PC-3 (cell line): ENCODE data around the gene CHTF18. TPM values are rescaled to one million over a fixed set of nuclear protein-coding genes. Genes with fewer than 3 reads are reported as not detected.

ENCODE experiments used
- ATAC-seq: fragments of 200-7000 bp; cut with Tn5 transposase; 2 replicates; pipeline ENCODE4 v1.9.1; 2020; ENCODE audit warnings: mild to moderate bottlenecking, moderate library complexity
- BruUV-seq: library from RNA; stranded (reverse); fragments of 400-500 nt; replicated peaks from 2 replicates; lab custom pipeline; 2021; lab: Mats Ljungman, UMichigan
- CTCF ChIA-PET: fragments of 300-600 bp; sonication (Branson Sonifier 250); formaldehyde crosslinking; loops from one replicate; lab custom pipeline; 2022; ENCODE audit warnings: antibody characterized with exemption; lab: Charles Lee
- POLR2A ChIA-PET: fragments of 300-600 bp; sonication (Branson Sonifier 250); formaldehyde crosslinking; loops from one replicate; lab custom pipeline; 2022; ENCODE audit warnings: antibody characterized with exemption; ENCODE audit not compliant: unreplicated experiment; lab: Charles Lee
- DNase-seq: peaks from one replicate; pipeline ENCODE4 v3.0.0-alpha.2; 2015
- H2AFZ ChIP-seq: fragments of 300-600 bp; sonication (generic); 2 replicates; pipeline ENCODE4 v1.6.0; 2016; ENCODE audit warnings: antibody characterized with exemption, low read length
- H3F3A ChIP-seq: fragments of 300-600 bp; sonication (generic); one replicate; pipeline ENCODE4 v1.6.0; 2017; ENCODE audit warnings: antibody characterized with exemption, low read length, control low read depth, mild to moderate bottlenecking; ENCODE audit not compliant: unreplicated experiment
- H3K27ac ChIP-seq: fragments of 300-600 bp; sonication (generic); 2 replicates; pipeline ENCODE4 v1.5.1; 2016; ENCODE audit warnings: mild to moderate bottlenecking, low read length
- H3K27me3 ChIP-seq: fragments of 300-600 bp; sonication (generic); 2 replicates; pipeline ENCODE4 v1.6.1; 2016; ENCODE audit warnings: low read length, mixed read lengths
- H3K36me3 ChIP-seq: fragments of 300-600 bp; sonication (generic); 2 replicates; pipeline ENCODE4 v1.6.1; 2016; ENCODE audit warnings: low read depth, mixed run types, low read length, mixed read lengths
- H3K4me1 ChIP-seq: fragments of 300-600 bp; sonication (generic); 2 replicates; pipeline ENCODE4 v1.5.1; 2016; ENCODE audit warnings: low read length; ENCODE audit not compliant: insufficient read depth
- H3K4me2 ChIP-seq: fragments of 300-600 bp; sonication (generic); 2 replicates; pipeline ENCODE4 v1.6.0; 2016; ENCODE audit warnings: low read length
- H3K4me3 ChIP-seq: fragments of 300-600 bp; sonication (generic); 2 replicates; pipeline ENCODE4 v1.5.1; 2016; ENCODE audit warnings: mild to moderate bottlenecking, low read length, mixed read lengths
- H3K79me2 ChIP-seq: fragments of 300-600 bp; sonication (generic); 2 replicates; pipeline ENCODE4 v1.6.1; 2017; ENCODE audit warnings: low read length, mixed read lengths
- H3K9ac ChIP-seq: fragments of 300-600 bp; sonication (generic); 2 replicates; pipeline ENCODE4 v1.6.0; 2016; ENCODE audit warnings: mild to moderate bottlenecking, low read length
- H3K9me2 ChIP-seq: fragments of 300-600 bp; sonication (generic); replicated peaks from 2 replicates; pipeline ENCODE4 v1.6.1; 2016; ENCODE audit warnings: mixed run types, low read length, mixed read lengths
- H3K9me3 ChIP-seq: fragments of 300-600 bp; sonication (generic); 2 replicates; pipeline ENCODE4 v1.6.1; 2016; ENCODE audit warnings: low read length, mixed read lengths
- H4K20me1 ChIP-seq: fragments of 300-600 bp; sonication (generic); 2 replicates; pipeline ENCODE4 v1.6.1; 2016; ENCODE audit warnings: low read length, mixed read lengths
- EZH2 ChIP-seq: fragments of 300-600 bp; sonication (generic); IDR thresholded peaks from one replicate; pipeline ENCODE4 v1.6.1; 2017; ENCODE audit warnings: antibody characterized with exemption, mild to moderate bottlenecking, low read length; ENCODE audit not compliant: unreplicated experiment
- EZH2phosphoT487 ChIP-seq: fragments of 300-600 bp; sonication (generic); IDR thresholded peaks from 2 replicates; pipeline ENCODE4 v1.6.1; 2018; ENCODE audit warnings: mild to moderate bottlenecking, antibody characterized with exemption, low read length, borderline replicate concordance
- intact Hi-C: fragments of 100-400 bp; cut with micrococcal nuclease; formaldehyde crosslinking; loops from 2 replicates; pipeline ENCODE4 v1.9.0; 2023
- total RNA-seq: library from RNA; depleted of rRNA; stranded (reverse); fragments of >200 nt; gene quantifications from 2 replicates; pipeline ENCODE4 v1.2.3, GENCODE V29; 2014
- TF ChIP-seq, protein P1 (sequence below): fragments of 300-600 bp; sonication (generic); conservative IDR thresholded peaks from 2 replicates; pipeline ENCODE4 v1.5.1; 2017; ENCODE audit warnings: antibody characterized with exemption, low read depth, mild to moderate bottlenecking, low read length

Gene CHTF18
- total RNA-seq, 1 experiment from 2014 or later = 79.0 TPM

DNA sequence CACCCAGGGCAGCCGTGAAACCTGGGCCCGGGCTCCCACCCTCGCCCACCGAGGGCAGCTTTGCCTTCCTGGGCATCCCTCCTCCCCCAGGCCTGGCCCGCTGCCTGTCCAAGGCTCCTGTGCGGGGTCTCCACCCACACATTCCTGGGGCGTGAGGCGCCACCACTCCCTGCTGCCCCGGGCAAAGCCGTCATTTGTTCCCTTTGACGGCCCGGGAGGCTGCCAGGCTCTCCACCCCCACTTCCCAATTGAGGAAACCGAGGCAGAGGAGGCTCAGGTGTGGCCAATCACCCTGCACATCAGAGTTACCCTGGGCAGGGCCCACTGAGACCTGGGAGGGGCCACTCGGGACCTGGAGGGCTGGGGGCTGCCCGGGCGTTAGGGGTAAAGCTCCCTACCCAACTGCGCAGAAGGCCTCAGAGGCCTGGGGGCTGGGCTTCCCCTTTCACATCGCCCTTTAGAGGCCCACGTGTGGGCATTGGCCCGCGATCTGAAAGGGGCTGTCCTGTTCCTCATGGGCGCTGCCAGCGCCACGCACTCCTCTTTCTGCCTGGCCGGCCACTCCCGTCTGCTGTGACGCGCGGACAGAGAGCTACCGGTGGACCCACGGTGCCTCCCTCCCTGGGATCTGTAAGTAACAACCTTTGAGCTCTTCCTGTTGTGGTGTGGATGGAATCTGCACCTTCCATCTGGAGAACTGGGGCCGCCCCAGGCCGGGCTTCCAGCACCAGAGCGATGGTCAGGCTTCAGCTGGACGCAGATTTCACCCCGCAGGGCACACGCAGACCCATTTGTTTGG is 27.7 kb upstream of the CHTF18 start, which contains the start of gene MSLN:
Gene MSLN (plus strand): TSS at position 190 of the 799 bp plus-strand sequence. CDS start 1,947 bp downstream, outside the sequence.
- Histone ChIP-seq H3K9me3 (no peaks in the 10 kb centered on the region), H3K9ac (no peak within 1 kb of the TSS; the same call in 1 of the 2 replicates), H3K4me1 (peaks cover 13% of the 10 kb centered on the region), H3K9me2 (no peaks in the 10 kb centered on the region), H3K79me2 (no peaks in the 10 kb centered on the region), H3K4me2 (peak within 1 kb of the TSS; percentile 49), H3K27ac (no peak within 1 kb of the TSS), H4K20me1 (no peaks in the 10 kb centered on the region), H3F3A (no peaks in the 10 kb centered on the region), H2AFZ (0 out of 2 replicates have a peak within 1 kb of the TSS, but pooled peaks have one; percentile 18), H3K36me3 (no peaks in the 10 kb centered on the region), H3K4me3 (no peak within 1 kb of the TSS), H3K27me3 (no peaks in the 10 kb centered on the region)
- ChIA-PET POLR2A (no interaction called here), CTCF (no interaction called here)
- intact Hi-C loops = no loop called here
- TF ChIP-seq, protein P1, sequence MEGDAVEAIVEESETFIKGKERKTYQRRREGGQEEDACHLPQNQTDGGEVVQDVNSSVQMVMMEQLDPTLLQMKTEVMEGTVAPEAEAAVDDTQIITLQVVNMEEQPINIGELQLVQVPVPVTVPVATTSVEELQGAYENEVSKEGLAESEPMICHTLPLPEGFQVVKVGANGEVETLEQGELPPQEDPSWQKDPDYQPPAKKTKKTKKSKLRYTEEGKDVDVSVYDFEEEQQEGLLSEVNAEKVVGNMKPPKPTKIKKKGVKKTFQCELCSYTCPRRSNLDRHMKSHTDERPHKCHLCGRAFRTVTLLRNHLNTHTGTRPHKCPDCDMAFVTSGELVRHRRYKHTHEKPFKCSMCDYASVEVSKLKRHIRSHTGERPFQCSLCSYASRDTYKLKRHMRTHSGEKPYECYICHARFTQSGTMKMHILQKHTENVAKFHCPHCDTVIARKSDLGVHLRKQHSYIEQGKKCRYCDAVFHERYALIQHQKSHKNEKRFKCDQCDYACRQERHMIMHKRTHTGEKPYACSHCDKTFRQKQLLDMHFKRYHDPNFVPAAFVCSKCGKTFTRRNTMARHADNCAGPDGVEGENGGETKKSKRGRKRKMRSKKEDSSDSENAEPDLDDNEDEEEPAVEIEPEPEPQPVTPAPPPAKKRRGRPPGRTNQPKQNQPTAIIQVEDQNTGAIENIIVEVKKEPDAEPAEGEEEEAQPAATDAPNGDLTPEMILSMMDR = no peak
- TF ChIP-seq EZH2phosphoT487 = no peak
- no peak for TF ChIP-seq EZH2
- DNase-seq (peak; percentile 72), ATAC-seq (peak; percentile 79)
- TSS peak; percentile 88 for BruUV-seq

GRCh38 chr16:761625-762513 is 26.6 kb upstream of the CHTF18 start:
- ChIA-PET CTCF (no interaction called here), POLR2A (no interaction called here)
- ATAC-seq (no peak), DNase-seq (no peak)
- intact Hi-C loops = no loop called here
- no TSS peak for BruUV-seq
- Histone ChIP-seq H3K9me3 (no peaks in the 10 kb centered on the region), H3F3A (no peaks in the 10 kb centered on the region), H4K20me1 (no peaks in the 10 kb centered on the region), H3K4me3 (no peak overlapping the region), H3K9me2 (no peaks in the 10 kb centered on the region), H3K4me1 (peaks cover 13% of the 10 kb centered on the region), H3K79me2 (no peaks in the 10 kb centered on the region), H2AFZ (no peak overlapping the region), H3K4me2 (no peak overlapping the region), H3K27me3 (no peaks in the 10 kb centered on the region), H3K9ac (no peak overlapping the region), H3K36me3 (no peaks in the 10 kb centered on the region), H3K27ac (no peak overlapping the region)
- TF ChIP-seq EZH2 (no peak), EZH2phosphoT487 (no peak)
- TF ChIP-seq, protein P1 = no peak
